ENCODE measurements around the gene CTBP2.
A peak's percentile ranks its signal among the peaks of the same experiment; 100 is the strongest.

Gene CTBP2

GRCh38 chr10:125003146-125003900, 157.0 kb downstream of the CTBP2 start:
- no peak for DNase-seq

DNA sequence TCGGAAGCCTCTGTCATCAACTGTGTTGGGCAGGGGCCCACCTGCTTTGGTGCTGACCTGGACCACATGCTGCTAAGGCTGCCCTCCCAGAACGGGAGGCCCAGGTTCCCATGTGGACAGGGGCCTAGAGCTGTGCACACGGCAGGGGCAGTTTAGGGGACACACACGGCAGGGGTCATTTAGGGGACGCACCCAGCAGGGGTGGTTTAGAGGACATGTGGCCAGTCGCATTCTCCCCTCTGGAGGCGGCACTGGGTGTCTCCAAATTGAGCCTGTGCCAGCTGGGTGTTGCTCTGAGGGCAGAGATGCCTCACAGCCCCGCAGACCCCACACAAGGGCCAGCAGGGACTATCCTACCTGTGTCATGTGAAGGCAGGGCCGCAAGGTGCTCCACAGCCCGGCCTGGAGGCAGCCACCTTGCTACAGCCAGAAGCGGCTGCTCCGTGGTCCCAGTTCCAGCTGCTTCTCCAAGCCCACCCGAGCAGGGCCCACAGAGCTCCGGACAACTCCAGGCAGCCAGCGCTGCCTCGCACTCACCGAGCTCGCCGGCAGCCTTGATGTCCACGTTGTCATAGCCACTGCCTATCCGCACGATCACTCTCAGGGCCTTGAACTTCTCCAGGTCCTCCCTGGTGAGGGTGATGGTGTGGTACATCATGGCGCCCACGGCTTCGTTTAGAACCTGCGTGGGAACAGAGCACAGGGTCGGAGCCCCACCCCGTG, 157.8 kb downstream of the CTBP2 start:
- DNase-seq: no peak

DNA sequence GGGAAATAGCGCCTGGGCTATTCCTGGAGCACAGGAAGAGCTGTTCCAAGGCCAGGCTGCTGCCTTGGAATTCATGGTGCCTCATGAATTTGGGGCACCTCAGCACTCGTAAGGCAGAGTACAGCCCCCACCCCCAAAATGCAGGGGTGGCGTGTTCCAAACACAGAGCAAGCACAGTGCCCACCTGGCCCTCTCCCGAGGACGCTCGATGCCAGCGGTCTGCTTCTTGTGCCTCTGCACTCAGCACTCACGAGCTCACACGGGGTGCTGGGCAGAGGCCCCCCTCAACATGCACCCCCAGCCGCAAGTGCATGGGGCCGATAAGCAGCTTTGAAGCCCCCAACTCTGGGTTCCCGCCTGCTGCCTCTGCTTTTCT, 158.3 kb downstream of the CTBP2 start:
- DNase-seq: no peak

- no peak for DNase-seq
These were observed 158.9 kb downstream of the CTBP2 start for GRCh38 chr10:125001313-125002046.

DNA sequence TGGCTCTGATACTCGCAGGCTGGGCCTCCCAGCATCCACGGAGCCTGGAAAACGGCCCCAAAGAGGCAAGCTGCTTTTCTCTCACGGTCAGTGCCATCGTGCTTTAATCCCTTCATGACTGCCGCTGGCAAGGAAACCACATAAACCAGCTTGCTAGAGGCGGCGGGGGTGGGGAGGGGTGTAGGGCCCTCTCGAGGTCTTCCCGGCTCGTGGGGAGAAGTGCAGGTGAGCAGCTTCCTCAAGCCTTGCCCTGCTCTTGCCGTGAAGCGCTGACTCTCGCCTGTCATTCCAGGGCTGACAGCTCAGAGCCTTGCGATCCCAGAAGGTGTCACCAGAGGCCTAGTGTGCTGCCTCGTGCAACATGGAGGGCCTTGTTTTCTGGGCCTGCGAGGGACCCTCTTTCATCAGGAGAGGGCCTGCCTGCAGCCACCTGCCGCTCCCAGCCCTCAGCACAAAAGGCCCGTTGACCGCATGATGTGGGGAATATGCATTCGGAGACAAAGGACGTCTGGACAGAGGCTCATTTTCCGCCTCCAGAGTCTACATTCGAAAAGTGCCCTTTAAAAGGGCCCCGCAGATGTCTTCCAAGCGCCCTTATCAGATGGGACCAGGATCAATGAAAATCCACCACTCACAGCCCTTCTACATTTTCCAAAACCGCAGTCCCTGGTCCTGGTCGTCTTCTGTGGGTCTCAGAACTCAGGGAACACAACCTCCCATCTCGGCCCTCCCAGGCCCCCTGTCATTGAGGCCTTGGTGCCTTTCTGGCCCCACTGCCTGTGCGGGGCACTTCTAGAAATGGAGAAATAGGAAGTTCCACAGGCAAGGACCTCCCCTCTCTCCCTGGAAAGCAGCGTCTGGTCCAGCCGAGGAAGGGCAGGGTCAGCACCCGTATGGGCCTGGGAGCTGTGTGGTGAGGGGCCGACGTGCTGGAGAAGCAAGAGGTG, 159.7 kb downstream of the CTBP2 start:
- no peak for DNase-seq

DNA sequence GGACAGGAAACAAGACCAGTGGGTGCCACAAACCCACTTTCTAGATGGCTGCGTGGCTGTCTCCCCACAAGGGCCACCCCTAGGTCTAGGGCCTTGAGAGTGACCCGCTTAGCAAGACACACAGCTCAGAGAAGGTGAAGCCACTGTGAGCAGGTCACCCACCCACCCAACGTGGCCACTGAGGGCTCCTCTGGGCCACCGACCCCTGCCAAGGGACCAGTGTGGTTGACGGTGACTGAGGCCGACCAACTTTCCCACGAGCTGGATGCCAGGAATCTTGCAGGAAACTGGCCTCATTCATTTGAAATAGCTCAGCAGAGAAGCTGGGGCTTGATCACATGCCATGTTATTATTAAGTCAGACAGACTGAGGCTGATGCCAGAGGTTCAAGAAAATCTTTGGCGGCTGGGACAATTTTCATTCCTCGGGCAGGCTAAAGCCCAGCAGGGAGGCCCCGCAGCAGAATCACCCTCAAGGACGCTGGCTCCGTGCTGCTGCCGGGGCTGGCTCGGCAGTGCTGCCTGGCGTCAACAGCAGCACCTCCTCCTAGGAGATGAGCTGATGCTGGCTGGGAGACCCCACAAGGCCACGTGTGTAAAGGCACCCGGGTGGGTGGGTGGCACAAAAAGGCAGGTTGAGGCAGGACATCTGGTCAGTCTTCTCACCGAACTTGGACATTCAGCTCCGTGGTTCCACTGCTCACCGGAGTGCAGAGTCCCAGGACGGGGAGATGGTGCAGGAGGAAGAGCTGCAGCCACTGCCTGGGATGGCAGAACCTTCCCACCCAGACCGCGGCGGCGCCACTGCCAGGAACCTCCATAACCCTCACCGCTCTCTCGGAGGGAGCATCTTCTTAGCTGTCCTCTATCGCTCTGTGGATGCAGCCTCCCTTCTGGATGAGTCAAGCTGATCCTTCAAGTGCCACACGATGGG, 160.7 kb downstream of the CTBP2 start:
- DNase-seq: no peak

- no peak for DNase-seq
These were observed 161.6 kb downstream of the CTBP2 start for GRCh38 chr10:124998624-124999291.

GRCh38 chr10:124997771-124998623, 162.4 kb downstream of the CTBP2 start:
- no peak for DNase-seq

DNA sequence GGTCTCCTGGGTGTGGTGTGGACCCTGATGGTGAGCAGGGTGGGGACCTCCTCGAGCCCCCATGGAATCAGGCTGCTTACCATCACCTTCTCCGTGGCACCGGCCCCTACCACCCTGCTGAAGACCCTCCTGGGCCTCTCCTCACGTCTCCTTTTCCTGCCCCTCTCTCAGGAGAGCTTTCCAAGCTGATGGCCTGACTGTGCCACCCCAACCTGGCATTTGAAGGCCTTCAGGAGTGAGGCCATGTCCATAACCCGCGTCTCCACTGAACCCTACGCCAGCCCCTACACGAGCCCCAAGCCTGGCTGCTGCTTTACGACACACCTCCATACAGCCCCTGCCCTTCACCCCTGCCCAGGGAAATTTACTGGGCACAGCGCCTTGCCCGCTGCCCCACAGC, 163.1 kb downstream of the CTBP2 start:
- DNase-seq: no peak

DNA sequence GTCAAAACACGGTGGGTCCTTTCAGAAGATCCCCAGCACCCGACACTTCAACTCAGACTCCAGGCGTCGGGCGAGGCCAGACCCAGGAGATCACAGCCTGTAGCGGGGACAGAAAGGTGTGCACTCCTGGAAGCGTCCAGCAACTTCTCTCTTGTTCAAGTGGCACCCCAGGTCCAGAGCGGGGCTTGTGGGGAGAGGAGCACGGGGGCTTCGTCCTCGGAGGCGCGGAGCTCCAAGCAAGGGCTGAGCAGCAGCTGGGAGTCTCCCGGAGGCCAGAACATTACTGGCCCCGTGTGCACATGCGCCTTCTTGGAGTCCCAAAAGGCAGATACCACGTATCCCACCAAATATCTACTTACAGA, 163.5 kb downstream of the CTBP2 start:
- no peak for DNase-seq

- no peak for DNase-seq
These were observed 164.1 kb downstream of the CTBP2 start for GRCh38 chr10:124996127-124996853.

GRCh38 chr10:124995605-124996004, 164.8 kb downstream of the CTBP2 start:
- no peak for DNase-seq

GRCh38 chr10:124994573-124995473, 165.5 kb downstream of the CTBP2 start:
- DNase-seq: no peak

DNA sequence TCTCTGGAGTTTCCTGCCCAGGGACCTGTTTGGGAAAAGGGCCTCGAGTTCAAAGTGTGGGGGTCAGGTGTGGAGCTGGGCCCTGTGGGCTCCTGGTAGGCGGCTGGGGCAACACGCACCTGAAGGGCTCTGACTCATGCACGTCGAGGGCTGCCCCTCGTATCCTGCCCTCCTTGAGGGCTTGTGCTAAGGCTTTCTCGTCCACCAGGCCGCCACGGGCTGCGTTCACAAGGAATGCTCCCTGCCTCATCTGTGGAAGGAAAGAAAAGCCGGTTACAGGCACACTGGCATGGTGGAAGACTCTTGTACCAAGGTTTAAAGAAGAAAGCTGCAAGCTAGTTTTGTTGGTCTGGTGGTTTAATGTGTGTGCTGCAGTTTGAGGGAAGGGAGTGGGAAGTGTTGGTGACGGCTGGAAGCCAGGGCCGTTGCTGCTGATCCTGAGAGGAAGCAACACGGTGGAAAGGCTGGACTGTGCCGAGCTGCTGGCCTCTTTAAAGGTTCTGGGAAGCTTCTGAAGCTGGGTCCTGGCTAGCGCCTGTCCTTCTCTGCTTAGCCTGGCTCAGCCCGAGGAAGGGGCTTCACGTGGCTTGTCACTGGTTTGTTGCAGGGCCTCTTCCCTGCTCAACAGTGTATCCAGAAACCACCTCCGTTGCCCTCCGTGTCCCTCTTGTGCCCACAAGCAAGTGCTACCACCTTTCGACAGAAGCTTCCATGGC, 166.5 kb downstream of the CTBP2 start:
- no peak for DNase-seq

GRCh38 chr10:124993345-124993708, 167.0 kb downstream of the CTBP2 start:
- DNase-seq: no peak

GRCh38 chr10:124992462-124993344, 167.7 kb downstream of the CTBP2 start:
- peak; percentile 88 for DNase-seq

DNA sequence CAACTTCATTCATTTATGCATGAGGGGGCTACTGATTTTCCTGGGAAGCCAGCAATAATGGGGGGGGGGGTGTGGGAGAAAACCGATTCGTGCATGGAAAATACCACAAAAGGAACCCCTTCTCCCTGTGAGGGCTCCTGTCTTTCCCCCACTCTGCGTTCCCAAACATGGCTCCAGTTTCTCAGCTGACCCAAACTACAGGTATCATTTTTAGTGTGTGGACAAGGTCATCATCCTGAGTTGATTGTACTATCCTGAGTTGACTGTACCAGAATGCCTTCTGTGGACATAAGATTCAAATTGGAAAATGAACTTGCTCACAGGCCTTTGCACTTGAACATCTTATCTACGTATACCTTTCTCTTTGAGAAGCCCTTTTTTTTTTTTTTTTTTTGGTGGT, 168.5 kb downstream of the CTBP2 start:
- no peak for DNase-seq
